ENCODE data around the gene SERAC1. TPM values are rescaled to one million over a fixed set of nuclear protein-coding genes. Genes with fewer than 3 reads are reported as not detected.

SERAC1 gene
- total and polyA plus RNA-seq, 10 of the 15 experiments (the other 5 are each of a cell fraction or from before 2014, with no cell fraction given), result 0.76 to 2.9 (median 2.2) TPM

- TF ChIP-seq MLLT1 (IDR thresholded peaks at IDR 0.05), result no peak
Observed at GRCh38 chr6:158207422-158207788, 39.3 kb upstream of the SERAC1 start (continued).

- ATAC-seq, result peak; percentile 61; the same call in 2 of the 3 replicates
- BruUV-seq (replicated peaks), result no TSS peak
- 58% methylated on average over 7 of the region's 7 CpGs for WGBS (ENCODE audit: insufficient coverage, insufficient replicate concordance, low lambda C conversion rate, missing lambda C conversion rate)
Observed at GRCh38 chr6:158206740-158207421, 38.8 kb upstream of the SERAC1 start.

More at GRCh38 chr6:158206740-158207421, 38.8 kb upstream of the SERAC1 start:
- Histone ChIP-seq H3K4me1 (ENCODE audit: control insufficient read depth, insufficient read depth, low read length) (peaks cover 9% of the 10 kb centered on the region), H3K79me2 (ENCODE audit: control insufficient read depth, insufficient read depth, low read length) (no peaks in the 10 kb centered on the region), H3K36me3 (ENCODE audit: control insufficient read depth in 2 of 2, insufficient read depth in 2 of 2, low read length in 1 of 2) (no peaks in the 10 kb centered on the region), H3K27me3 (replicated peaks in 1 of 2; ENCODE audit: control insufficient read depth in 2 of 2, insufficient read depth in 2 of 2, low read length in 1 of 2) (peaks cover 0 to 3% of the 10 kb centered on the region in 2 experiments; a peak in 1 of 4 replicates), H3K4me3 (no peak overlapping the region), H3K9ac (ENCODE audit: control insufficient read depth, insufficient read depth, low read length) (no peak overlapping the region), H4K20me1 (ENCODE audit: control insufficient read depth, insufficient read depth) (no peaks in the 10 kb centered on the region), H2AFZ (ENCODE audit: control insufficient read depth, low read depth, low read length) (peak overlapping the region; percentile 13; the same call in 1 of the 2 replicates), H3K4me2 (ENCODE audit: control insufficient read depth, insufficient read depth) (peak overlapping the region; percentile 67; the same call in 1 of the 2 replicates), H3K27ac (ENCODE audit: control insufficient read depth, insufficient read depth) (no peak overlapping the region), H3K9me3 (replicated peaks; ENCODE audit: control insufficient read depth, insufficient read depth, low read length) (no peaks in the 10 kb centered on the region)
- no peak for TF ChIP-seq HDGF (IDR thresholded peaks at IDR 0.05)
- no peak for TF ChIP-seq IKZF2 (IDR thresholded peaks at IDR 0.05)
- TF ChIP-seq FOXM1 (IDR thresholded peaks at IDR 0.05; ENCODE audit: low read depth, low read length), result no peak
- no peak for TF ChIP-seq ELK1 (IDR thresholded peaks at IDR 0.05; ENCODE audit: low read depth, low read length)
- no peak for TF ChIP-seq MEF2B (IDR thresholded peaks at IDR 0.05; ENCODE audit: partially characterized antibody, poor library complexity, severe bottlenecking)
- TF ChIP-seq TAF1 (IDR thresholded peaks at IDR 0.05; ENCODE audit: borderline replicate concordance, low read depth, low read length), result no peak
- TF ChIP-seq CHD4 (IDR thresholded peaks at IDR 0.05), result no peak
- TF ChIP-seq NFXL1 (IDR thresholded peaks at IDR 0.05; ENCODE audit: borderline replicate concordance), result no peak
- no peak for TF ChIP-seq CREB1 (IDR thresholded peaks at IDR 0.05; ENCODE audit: low read depth)
- TF ChIP-seq SMC3 (IDR thresholded peaks at IDR 0.05; ENCODE audit: borderline replicate concordance, low read length), result no peak
- no peak for TF ChIP-seq ZNF622 (IDR thresholded peaks at IDR 0.05)
- TF ChIP-seq STAT3 (IDR thresholded peaks at IDR 0.05; ENCODE audit: low read depth, low read length), result no peak
- no peak for TF ChIP-seq ZBTB40 (IDR thresholded peaks at IDR 0.05; ENCODE audit: borderline replicate concordance)
- no peak for TF ChIP-seq FOS (IDR thresholded peaks at IDR 0.05; ENCODE audit: borderline replicate concordance, extremely low read depth, insufficient read length)
- no peak for TF ChIP-seq POLR2A (IDR thresholded peaks at IDR 0.05; ENCODE audit: low read depth, low read length)
- RAD21 ChIA-PET (ENCODE audit: unreplicated experiment), result interaction anchor here (1.5 kb wide), 1 partner anchor 398 kb away, joined by 6 read pairs; no protein-coding TSS in a partner anchor
- POLR2A ChIA-PET, result interaction anchor here (0.5 kb wide), 1 partner anchor 613 kb away, joined by 4 read pairs; the partner anchor contains the start of gene EZR
- intact Hi-C loops (cut with micrococcal nuclease; ENCODE audit: unreplicated experiment), result loop anchor here (1.0 kb wide), 1 partner anchor 39 kb away; the partner anchor contains the start of genes GTF2H5 and SERAC1
- SMC1A ChIA-PET (ENCODE audit: uncharacterized antibody, unreplicated experiment), result interaction anchor here (1.0 to 1.7 kb wide), 3 partner anchors 18 to 312 kb away, joined by 3 to 4 read pairs (median 3); no protein-coding TSS in a partner anchor
- peak; percentile 7 for FAIRE-seq
- in situ Hi-C loops (cut with MboI), result no loop called here
- DNase-seq (ENCODE audit: low read depth, low spot score), result no peak
- CTCF ChIA-PET, result interaction anchor here (1.0 to 2.1 kb wide), 4 partner anchors 7 to 485 kb away, joined by 3 to 5 read pairs (median 4); no protein-coding TSS in a partner anchor

All from GM12878 (cell line).